ENCODE data around the gene SEL1L3.
A peak's percentile ranks its signal among the peaks of the same experiment; 100 is the strongest.

SEL1L3 gene

GRCh38 chr4:25769251-25769650 lies 93.5 kb downstream of the SEL1L3 start:
- no peak overlapping the region for H3K4me3 ChIP-seq (ENCODE audit: low read depth, low read length)
- TF ChIP-seq CTCF (IDR thresholded peaks at IDR 0.05; ENCODE audit: low read depth, low read length, missing control alignments), result no peak
- no peak for DNase-seq (ENCODE audit: low read depth)
- in situ Hi-C loops (cut with HindIII; ENCODE audit: low sequenced_read_pairs), result no loop called here

GRCh38 chr4:25767877-25768725 lies 94.7 kb downstream of the SEL1L3 start:
- no peak overlapping the region for H3K4me3 ChIP-seq (ENCODE audit: low read depth, low read length)
- DNase-seq (ENCODE audit: low read depth), result peak; percentile 61
- in situ Hi-C loops (cut with HindIII; ENCODE audit: low sequenced_read_pairs), result no loop called here

GRCh38 chr4:25760518-25761157 lies 102.2 kb downstream of the SEL1L3 start:
- no peak for DNase-seq (ENCODE audit: low read depth)
- H3K4me3 ChIP-seq (ENCODE audit: low read depth, low read length), result no peak overlapping the region
- in situ Hi-C loops (cut with HindIII; ENCODE audit: low sequenced_read_pairs), result no loop called here
- no peak for TF ChIP-seq CTCF (IDR thresholded peaks at IDR 0.05; ENCODE audit: low read depth, low read length, missing control alignments)

More at GRCh38 chr4:25767877-25768725, 94.7 kb downstream of the SEL1L3 start:
- peak; percentile 100 for TF ChIP-seq CTCF (IDR thresholded peaks at IDR 0.05; ENCODE audit: low read depth, low read length, missing control alignments)

- no peak overlapping the region for H3K4me3 ChIP-seq (ENCODE audit: low read depth, low read length)
- TF ChIP-seq CTCF (IDR thresholded peaks at IDR 0.05; ENCODE audit: low read depth, low read length, missing control alignments), result no peak
- no peak for DNase-seq (ENCODE audit: low read depth)
- in situ Hi-C loops (cut with HindIII; ENCODE audit: low sequenced_read_pairs), result no loop called here
These were observed 102.7 kb downstream of the SEL1L3 start for GRCh38 chr4:25760048-25760447.

GRCh38 chr4:25759101-25759500 lies 103.7 kb downstream of the SEL1L3 start:
- no peak overlapping the region for H3K4me3 ChIP-seq (ENCODE audit: low read depth, low read length)
- no peak for TF ChIP-seq CTCF (IDR thresholded peaks at IDR 0.05; ENCODE audit: low read depth, low read length, missing control alignments)
- in situ Hi-C loops (cut with HindIII; ENCODE audit: low sequenced_read_pairs), result no loop called here
- DNase-seq (ENCODE audit: low read depth), result no peak

- in situ Hi-C loops (cut with HindIII; ENCODE audit: low sequenced_read_pairs), result no loop called here
- no peak for DNase-seq (ENCODE audit: low read depth)
- no peak overlapping the region for H3K4me3 ChIP-seq (ENCODE audit: low read depth, low read length)
- no peak for TF ChIP-seq CTCF (IDR thresholded peaks at IDR 0.05; ENCODE audit: low read depth, low read length, missing control alignments)
These were observed 105.3 kb downstream of the SEL1L3 start for GRCh38 chr4:25757452-25757851.

All from astrocyte of the cerebellum (primary cell).